ENCODE measurements around the gene ISYNA1. TPM values are rescaled to one million over a fixed set of nuclear protein-coding genes. Genes with fewer than 3 reads are reported as not detected.
A peak's percentile ranks its signal among the peaks of the same experiment; 100 is the strongest.

The ISYNA1 gene
- total RNA-seq, 1 experiment from 2014 or later, result 236 TPM

DNA sequence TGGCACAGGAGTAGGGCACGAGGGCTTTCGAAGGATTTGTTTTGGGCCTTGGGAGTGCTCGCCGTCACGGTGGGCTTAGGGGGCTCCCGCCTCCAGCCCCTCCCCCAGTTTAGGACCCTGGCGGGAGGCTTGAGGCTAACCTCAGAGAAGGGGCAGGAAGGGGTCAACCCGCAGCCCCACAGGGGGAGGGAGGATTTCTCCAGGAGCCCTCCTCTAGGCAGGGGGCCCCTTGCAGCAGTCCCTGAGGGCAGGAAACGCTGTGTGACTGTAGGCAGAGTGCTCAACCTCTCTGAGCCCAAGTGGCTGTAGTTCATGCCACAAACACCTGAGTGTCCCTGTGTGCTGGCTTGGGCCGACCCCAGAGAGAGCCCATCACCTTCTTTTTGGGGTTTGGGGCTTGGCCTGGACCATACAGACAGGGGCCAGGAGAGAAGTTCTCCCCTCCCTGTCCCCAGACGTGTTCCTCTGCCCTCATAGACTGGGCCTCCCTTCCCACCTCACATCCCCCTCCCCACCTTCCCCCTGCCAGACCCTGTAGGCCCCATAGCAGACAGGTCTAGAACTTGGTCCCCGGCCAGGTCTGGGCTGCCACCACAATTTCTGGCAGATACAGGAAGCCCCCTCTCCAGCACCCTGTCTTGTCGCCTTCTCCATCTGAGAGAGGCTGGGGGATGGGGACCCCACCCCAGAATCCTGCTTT, 8.1 kb downstream of the ISYNA1 start:
- no peaks in the 10 kb centered on the region for H3K9me3 Mint-ChIP-seq
- H3K36me3 Mint-ChIP-seq, result no peaks in the 10 kb centered on the region
- no peak overlapping the region for H3K27ac Mint-ChIP-seq
- H3K4me3 Mint-ChIP-seq, result peak overlapping the region; percentile 60
- ATAC-seq (no peak), DNase-seq (ENCODE audit: low spot score) (no peak)
- ChIA-PET CTCF (interaction anchor here (0.6 to 2.2 kb wide), 3 partner anchors 10 to 151 kb away, joined by 4 to 31 read pairs (median 6); partner anchors contain the start of gene SSBP4), POLR2A (no interaction called here)
- TF ChIP-seq, protein P1, sequence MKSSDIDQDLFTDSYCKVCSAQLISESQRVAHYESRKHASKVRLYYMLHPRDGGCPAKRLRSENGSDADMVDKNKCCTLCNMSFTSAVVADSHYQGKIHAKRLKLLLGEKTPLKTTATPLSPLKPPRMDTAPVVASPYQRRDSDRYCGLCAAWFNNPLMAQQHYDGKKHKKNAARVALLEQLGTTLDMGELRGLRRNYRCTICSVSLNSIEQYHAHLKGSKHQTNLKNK (CRISPR knock-in tag; IDR thresholded peaks at IDR 0.05), result 0 out of 2 replicates have a peak, but pooled peaks have one; percentile 29
- TF ChIP-seq, protein P2, sequence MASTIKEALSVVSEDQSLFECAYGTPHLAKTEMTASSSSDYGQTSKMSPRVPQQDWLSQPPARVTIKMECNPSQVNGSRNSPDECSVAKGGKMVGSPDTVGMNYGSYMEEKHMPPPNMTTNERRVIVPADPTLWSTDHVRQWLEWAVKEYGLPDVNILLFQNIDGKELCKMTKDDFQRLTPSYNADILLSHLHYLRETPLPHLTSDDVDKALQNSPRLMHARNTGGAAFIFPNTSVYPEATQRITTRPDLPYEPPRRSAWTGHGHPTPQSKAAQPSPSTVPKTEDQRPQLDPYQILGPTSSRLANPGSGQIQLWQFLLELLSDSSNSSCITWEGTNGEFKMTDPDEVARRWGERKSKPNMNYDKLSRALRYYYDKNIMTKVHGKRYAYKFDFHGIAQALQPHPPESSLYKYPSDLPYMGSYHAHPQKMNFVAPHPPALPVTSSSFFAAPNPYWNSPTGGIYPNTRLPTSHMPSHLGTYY (CRISPR knock-in tag; IDR thresholded peaks at IDR 0.05), result 0 out of 2 replicates have a peak, but pooled peaks have one; percentile 5
- TF ChIP-seq, protein P3, sequence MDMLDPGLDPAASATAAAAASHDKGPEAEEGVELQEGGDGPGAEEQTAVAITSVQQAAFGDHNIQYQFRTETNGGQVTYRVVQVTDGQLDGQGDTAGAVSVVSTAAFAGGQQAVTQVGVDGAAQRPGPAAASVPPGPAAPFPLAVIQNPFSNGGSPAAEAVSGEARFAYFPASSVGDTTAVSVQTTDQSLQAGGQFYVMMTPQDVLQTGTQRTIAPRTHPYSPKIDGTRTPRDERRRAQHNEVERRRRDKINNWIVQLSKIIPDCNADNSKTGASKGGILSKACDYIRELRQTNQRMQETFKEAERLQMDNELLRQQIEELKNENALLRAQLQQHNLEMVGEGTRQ (CRISPR knock-in tag; IDR thresholded peaks at IDR 0.05), result no peak
- no peak for TF ChIP-seq CREB1 (CRISPR knock-in tag; IDR thresholded peaks at IDR 0.05)
- TF ChIP-seq FOXK1 (CRISPR knock-in tag; IDR thresholded peaks at IDR 0.05), result no peak
- TF ChIP-seq GTF2I (CRISPR knock-in tag; conservative IDR thresholded peaks at IDR 0.05), result peak; percentile 75; the same call in 1 of the 2 replicates
- TF ChIP-seq MYBL2 (CRISPR knock-in tag; IDR thresholded peaks at IDR 0.05), result 0 out of 2 replicates have a peak, but pooled peaks have one; percentile 29
- TF ChIP-seq EMX1 (CRISPR knock-in tag; IDR thresholded peaks at IDR 0.05), result 0 out of 2 replicates have a peak, but pooled peaks have one; percentile 49
- peaks cover 25% of the 10 kb centered on the region for H3K4me1 Mint-ChIP-seq
- no peaks in the 10 kb centered on the region for H3K27me3 Mint-ChIP-seq (ENCODE audit: low read depth)

DNA sequence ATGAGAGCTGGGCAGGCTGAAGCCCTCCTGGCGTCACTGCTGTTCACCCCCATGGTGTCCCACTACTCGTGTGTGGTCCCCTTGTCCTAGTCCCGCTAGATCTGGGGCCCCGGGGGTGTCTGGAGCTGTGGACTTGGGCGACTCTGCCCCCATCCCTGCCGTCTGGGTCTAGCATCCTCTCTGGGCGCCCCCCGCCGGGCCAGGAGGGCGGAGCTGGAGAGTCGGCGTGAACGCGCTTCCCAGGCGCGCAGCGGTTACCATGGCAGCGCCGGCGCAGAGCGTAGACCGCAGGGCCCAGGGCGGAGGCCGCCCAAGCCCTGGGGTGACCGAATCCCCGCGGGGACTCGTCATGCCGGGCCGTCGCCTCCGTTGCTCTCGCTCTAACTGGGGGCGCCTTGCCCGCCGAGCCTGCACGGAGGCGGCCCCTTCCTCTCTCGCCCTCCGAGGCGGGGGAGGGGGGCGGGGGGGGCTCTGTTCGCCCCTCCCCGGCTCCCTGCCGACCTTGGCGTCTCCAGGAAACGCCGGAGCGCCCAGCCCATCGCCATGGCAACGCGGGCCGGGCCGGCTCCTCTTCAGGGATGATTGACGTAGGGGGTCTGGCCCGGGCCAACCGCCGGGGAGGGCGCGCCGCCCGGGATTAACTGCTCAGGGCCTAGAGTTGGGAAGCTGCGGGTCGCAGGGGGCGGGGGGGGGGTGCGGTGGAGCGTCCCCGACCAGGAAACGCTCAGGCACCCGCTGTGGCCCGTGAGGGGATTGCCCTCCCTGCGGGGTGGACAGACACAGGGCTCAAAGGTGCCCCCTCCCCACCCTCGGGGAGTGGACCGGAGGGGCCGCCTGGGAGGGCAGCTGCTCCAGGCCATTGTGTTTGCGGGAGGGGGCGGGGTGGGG, 8.9 kb downstream of the ISYNA1 start:
- DNase-seq (ENCODE audit: low spot score) (peak; percentile 93), ATAC-seq (peak; percentile 70)
- Mint-ChIP-seq H3K4me3 (peak overlapping the region; percentile 60), H3K9me3 (no peaks in the 10 kb centered on the region), H3K27me3 (ENCODE audit: low read depth) (no peaks in the 10 kb centered on the region), H3K36me3 (no peaks in the 10 kb centered on the region), H3K27ac (no peak overlapping the region), H3K4me1 (peaks cover 27% of the 10 kb centered on the region)
- ChIA-PET POLR2A (interaction anchor here (0.6 to 1.5 kb wide), 3 partner anchors 8 to 13 kb away, joined by 3 to 6 read pairs (median 3); partner anchors contain the start of gene SSBP4), CTCF (interaction anchor here (0.6 to 2.2 kb wide), 7 partner anchors 8 to 152 kb away, joined by 3 to 31 read pairs (median 4); partner anchors contain the start of genes GDF15 and SSBP4)
- peak; percentile 47; the same call in 1 of the 2 replicates for TF ChIP-seq ZNF423 (CRISPR knock-in tag; IDR thresholded peaks at IDR 0.05)
- TF ChIP-seq, protein P4, sequence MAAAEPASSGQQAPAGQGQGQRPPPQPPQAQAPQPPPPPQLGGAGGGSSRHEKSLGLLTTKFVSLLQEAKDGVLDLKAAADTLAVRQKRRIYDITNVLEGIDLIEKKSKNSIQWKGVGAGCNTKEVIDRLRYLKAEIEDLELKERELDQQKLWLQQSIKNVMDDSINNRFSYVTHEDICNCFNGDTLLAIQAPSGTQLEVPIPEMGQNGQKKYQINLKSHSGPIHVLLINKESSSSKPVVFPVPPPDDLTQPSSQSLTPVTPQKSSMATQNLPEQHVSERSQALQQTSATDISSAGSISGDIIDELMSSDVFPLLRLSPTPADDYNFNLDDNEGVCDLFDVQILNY (CRISPR knock-in tag; IDR thresholded peaks at IDR 0.05), result 0 out of 2 replicates have a peak, but pooled peaks have one; percentile 12
- no peak for TF ChIP-seq GTF2I (CRISPR knock-in tag; conservative IDR thresholded peaks at IDR 0.05)
- TF ChIP-seq, protein P5, sequence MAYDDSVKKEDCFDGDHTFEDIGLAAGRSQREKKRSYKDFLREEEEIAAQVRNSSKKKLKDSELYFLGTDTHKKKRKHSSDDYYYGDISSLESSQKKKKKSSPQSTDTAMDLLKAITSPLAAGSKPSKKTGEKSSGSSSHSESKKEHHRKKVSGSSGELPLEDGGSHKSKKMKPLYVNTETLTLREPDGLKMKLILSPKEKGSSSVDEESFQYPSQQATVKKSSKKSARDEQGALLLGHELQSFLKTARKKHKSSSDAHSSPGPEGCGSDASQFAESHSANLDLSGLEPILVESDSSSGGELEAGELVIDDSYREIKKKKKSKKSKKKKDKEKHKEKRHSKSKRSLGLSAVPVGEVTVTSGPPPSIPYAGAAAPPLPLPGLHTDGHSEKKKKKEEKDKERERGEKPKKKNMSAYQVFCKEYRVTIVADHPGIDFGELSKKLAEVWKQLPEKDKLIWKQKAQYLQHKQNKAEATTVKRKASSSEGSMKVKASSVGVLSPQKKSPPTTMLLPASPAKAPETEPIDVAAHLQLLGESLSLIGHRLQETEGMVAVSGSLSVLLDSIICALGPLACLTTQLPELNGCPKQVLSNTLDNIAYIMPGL (CRISPR knock-in tag; IDR thresholded peaks at IDR 0.05), result peak; percentile 76; the same call in 1 of the 2 replicates
- TF ChIP-seq, protein P6, sequence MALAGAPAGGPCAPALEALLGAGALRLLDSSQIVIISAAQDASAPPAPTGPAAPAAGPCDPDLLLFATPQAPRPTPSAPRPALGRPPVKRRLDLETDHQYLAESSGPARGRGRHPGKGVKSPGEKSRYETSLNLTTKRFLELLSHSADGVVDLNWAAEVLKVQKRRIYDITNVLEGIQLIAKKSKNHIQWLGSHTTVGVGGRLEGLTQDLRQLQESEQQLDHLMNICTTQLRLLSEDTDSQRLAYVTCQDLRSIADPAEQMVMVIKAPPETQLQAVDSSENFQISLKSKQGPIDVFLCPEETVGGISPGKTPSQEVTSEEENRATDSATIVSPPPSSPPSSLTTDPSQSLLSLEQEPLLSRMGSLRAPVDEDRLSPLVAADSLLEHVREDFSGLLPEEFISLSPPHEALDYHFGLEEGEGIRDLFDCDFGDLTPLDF (CRISPR knock-in tag; IDR thresholded peaks at IDR 0.05), result 0 out of 2 replicates have a peak, but pooled peaks have one; percentile 24
- TF ChIP-seq CBFB (CRISPR knock-in tag; IDR thresholded peaks at IDR 0.05; ENCODE audit: low read depth), result 0 out of 2 replicates have a peak, but pooled peaks have one; percentile 59
- no peak for TF ChIP-seq ZNF263 (CRISPR knock-in tag; IDR thresholded peaks at IDR 0.05; ENCODE audit: low read depth)
- TF ChIP-seq, protein P7, sequence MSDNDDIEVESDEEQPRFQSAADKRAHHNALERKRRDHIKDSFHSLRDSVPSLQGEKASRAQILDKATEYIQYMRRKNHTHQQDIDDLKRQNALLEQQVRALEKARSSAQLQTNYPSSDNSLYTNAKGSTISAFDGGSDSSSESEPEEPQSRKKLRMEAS (CRISPR knock-in tag; IDR thresholded peaks at IDR 0.05), result peak; percentile 44
- 0 out of 2 replicates have a peak, but pooled peaks have one; percentile 8 for TF ChIP-seq MYBL2 (CRISPR knock-in tag; IDR thresholded peaks at IDR 0.05)
- TF ChIP-seq TEAD4 (CRISPR knock-in tag; IDR thresholded peaks at IDR 0.05), result no peak
- TF ChIP-seq TEAD1 (CRISPR knock-in tag; IDR thresholded peaks at IDR 0.05), result 0 out of 2 replicates have a peak, but pooled peaks have one; percentile 13
- TF ChIP-seq, protein P8, sequence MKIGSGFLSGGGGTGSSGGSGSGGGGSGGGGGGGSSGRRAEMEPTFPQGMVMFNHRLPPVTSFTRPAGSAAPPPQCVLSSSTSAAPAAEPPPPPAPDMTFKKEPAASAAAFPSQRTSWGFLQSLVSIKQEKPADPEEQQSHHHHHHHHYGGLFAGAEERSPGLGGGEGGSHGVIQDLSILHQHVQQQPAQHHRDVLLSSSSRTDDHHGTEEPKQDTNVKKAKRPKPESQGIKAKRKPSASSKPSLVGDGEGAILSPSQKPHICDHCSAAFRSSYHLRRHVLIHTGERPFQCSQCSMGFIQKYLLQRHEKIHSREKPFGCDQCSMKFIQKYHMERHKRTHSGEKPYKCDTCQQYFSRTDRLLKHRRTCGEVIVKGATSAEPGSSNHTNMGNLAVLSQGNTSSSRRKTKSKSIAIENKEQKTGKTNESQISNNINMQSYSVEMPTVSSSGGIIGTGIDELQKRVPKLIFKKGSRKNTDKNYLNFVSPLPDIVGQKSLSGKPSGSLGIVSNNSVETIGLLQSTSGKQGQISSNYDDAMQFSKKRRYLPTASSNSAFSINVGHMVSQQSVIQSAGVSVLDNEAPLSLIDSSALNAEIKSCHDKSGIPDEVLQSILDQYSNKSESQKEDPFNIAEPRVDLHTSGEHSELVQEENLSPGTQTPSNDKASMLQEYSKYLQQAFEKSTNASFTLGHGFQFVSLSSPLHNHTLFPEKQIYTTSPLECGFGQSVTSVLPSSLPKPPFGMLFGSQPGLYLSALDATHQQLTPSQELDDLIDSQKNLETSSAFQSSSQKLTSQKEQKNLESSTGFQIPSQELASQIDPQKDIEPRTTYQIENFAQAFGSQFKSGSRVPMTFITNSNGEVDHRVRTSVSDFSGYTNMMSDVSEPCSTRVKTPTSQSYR (CRISPR knock-in tag; IDR thresholded peaks at IDR 0.05), result 0 out of 2 replicates have a peak, but pooled peaks have one; percentile 26
- no peak for TF ChIP-seq GRHL2 (CRISPR knock-in tag; IDR thresholded peaks at IDR 0.05; ENCODE audit: insufficient replicate concordance, severe bottlenecking)
- TF ChIP-seq CREM (CRISPR knock-in tag; IDR thresholded peaks at IDR 0.05), result no peak

Data from WTC11 (cell line).